Left ventricle myocardium superior (tissue), 1 donor: Measurements from ENCODE around the gene PAK5. TPM values are rescaled to one million over a fixed set of nuclear protein-coding genes. Genes with fewer than 3 reads are reported as not detected.

Experiments used
- ATAC-seq: fragments of 200-7000 bp; cut with Tn5 transposase; one replicate; pipeline ENCODE4 v1.9.1; 2020; ENCODE audit warnings: mild to moderate bottlenecking, moderate library complexity
- DNase-seq: peaks from one replicate; pipeline ENCODE4 v3.0.0-alpha.2; 2020
- intact Hi-C: fragments of 100-400 bp; cut with micrococcal nuclease; formaldehyde crosslinking; loops from one replicate; pipeline ENCODE4 v1.11.0; 2022
- long read RNA-seq: library from polyadenylated mRNA; unstranded; transcript quantifications from one replicate; pipeline ENCODE4 v2.0.0, GENCODE V29; 2021
- total RNA-seq: library from RNA; stranded (reverse); fragmentation: NEBNext Ultra II Directional; extraction: Animal tissue kit (Norgen Biotek cat#: 25700); gene quantifications from one replicate; pipeline ENCODE4 v1.2.1, GENCODE V29; 2021
- donor health status: DM: no; HTN: yes; CAD: no; lungs with severe emphysema.

PAK5 gene
- total RNA-seq, result not detected
- long read RNA-seq, result 0 reads

DNA sequence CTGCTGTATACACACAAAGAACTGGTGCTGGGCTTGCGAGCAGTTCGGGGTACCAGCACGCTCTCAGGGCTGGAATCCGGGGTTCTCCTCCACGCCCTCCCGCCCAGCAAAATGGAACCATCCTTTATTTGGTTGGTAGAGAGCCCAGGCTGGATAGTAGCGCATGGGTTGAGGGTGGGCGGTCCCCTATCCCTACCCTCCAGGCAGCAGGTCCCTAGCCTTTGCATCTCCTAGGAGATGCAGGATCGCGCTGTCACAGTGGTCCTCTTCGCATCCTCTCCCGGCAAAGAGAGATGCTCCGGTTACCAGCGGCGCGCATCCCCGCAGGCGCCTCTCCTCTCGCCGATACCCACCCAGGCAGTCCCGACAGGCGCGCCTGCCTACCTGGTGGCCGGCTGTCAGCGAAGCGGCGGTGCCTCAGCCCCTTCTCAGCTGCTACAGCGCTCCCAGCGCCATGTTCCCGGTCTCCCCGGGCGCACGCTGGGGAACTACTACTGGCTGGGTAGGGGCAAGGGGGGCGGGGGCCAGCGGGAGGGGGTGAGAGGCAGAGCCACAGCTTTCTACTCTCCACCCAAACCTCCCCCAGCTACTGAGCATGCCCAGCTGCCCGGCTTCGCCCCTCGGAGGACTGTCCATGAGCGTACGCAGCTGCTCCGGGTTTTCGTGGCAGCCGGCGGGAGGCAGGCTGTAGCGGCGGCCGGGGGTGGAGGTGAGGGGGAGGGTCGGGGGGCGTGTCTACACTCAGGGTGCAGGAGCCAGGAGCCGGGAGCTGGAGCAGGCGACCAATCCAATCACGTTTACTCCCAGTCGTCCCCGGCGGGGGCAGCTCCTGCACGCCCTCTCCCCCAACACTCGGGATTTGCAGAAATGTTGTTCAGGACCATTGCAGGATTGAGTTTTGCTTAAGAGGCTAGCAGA, at the start of gene PAK5:
PAK5 (minus strand) TSS at position 699 of the 918 bp plus-strand sequence. CDS start 194,748 bp downstream, outside the sequence.
- intact Hi-C loops, result no loop called here
- ATAC-seq (no peak), DNase-seq (peak; percentile 26)

DNA sequence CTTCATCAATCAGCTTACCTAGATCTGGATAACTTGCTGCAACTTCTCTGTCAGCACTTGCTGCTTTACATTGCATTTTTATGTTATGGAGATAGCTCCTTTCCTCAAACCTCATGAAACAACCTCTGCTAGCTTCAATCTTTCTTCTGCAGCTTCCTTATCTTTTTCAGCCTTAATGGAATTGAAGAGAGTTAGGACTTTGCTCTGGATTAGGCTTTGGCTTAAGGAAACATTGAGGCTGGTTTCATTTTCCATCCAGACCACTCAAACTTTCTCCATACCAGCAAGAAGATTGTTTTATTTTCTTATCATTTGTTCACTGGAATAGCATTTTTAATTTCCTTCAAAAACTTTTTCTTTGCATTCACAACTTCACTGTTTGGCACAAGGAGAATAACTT, 48.8 kb upstream of the PAK5 start:
- intact Hi-C loops, result no loop called here
- ATAC-seq, result no peak
- no peak for DNase-seq

DNA sequence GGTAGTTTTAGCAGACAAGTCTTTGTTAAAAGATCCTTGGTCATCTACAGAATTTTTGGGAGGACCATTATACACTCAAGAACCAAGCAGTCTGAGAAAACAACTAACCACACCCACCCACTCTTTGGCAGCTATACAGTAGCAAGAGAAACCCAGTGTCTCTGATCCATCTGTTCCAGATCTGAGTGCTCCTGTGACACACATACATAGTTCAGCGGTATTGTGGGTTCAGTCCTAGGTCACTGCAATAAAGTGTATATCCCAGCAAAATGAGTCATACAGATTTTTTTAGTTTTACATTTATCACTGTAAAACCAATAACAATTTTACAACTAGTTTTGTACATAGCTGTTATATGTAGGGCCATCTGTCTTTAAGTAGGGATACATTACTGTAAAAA, 47.4 kb upstream of the PAK5 start:
- DNase-seq (no peak), ATAC-seq (no peak)
- intact Hi-C loops, result no loop called here

DNA sequence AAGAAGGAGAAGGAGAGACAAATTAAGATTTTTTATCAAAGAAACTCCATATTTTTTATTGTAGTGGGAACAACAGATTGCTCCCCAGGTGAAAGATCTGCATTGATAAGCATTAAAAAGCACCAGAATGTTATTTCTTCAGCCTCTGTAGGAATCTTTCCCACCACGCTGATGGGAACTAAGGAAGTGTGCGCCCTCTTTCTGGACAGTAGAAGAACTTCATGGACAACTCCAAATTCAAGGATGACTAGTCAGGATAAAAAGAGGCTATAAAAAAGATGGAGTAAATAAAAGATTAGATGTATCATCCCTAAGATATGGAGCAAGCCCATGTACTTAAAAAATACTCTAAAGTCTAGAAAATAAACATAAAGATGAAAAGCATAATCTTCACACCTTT, 45.8 kb upstream of the PAK5 start:
- ATAC-seq (no peak), DNase-seq (no peak)
- intact Hi-C loops, result no loop called here

DNA sequence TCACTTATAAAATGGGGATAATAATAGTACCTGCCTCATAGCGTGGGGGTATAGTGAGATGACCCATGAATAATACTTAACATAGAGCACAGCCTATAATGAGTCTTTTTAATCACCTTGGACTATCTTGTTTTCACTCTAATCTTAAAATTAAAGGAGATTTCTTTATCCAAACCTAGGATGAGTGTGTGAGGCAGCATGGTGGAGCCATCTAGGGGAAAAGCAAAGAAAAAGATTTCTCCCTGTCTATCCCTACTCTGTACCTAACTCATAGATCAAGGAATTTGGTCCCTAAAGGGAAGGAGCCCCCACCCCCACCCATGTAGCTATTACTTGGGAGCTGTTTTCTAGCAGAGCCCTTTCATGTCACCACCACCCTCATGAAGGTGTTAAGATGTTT, 45.2 kb upstream of the PAK5 start:
- ATAC-seq (no peak), DNase-seq (no peak)
- intact Hi-C loops, result no loop called here

DNA sequence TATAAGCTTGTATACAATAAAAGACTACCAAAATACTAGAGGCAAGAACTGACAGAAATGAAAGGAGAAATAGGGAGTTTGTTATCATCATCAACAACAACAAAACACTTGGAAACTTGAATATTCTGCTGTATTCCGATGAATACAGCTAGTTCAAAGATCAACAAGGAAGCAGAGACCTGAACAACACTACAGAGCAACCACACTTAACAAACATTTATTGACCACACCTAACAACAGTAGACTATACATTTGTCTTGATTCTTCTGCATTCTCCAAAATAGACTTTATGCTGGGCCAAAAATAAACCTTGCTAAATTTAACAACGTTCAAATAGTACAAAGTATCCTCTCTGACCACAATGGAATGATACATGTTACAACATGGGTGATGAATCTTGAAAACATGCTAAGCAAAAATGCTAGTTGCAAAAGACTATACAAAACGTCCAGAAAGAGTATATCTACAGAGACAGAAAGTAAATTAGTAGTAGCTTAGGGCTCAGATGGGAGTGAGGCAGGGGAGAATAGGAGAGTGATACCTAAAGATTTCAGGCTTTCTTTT, 39.1 kb upstream of the PAK5 start:
- intact Hi-C loops, result no loop called here
- ATAC-seq (no peak), DNase-seq (no peak)

DNA sequence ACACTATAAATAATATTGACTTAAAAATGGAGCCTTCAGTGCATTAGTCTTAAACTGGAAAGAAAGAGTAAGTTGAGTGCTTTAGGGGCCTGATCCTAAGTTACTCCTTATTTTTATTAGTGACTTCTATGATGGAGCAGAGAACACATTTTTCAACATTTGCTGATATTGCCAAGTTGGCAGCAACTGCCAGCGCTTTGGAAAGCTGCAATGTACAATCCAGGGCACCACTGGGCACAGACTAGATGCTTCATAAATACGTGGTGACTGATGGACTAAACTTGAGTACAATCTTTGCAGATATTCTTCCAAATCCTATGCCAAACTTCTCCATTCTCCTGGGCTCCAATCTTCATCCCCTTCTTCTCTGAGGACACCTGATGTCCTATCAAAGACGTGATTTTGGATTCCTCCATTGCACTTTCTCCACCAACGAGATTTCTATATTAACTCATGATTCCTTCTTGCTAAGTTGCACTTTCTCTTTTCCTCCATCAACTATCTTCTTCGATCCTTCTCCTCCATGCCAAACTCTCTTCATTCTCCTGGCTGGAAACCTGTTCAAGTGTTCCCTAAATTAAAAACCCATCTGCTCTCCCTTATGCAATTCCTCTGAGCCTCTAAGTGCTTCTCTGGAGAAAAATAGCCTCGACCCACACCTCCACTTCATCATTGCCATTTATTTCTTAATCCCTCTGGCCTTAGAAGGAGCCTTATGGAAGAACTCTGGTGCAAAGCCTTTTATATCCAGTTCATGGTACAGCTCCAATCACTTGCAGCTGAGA, 28.5 kb upstream of the PAK5 start:
- intact Hi-C loops, result no loop called here

DNA sequence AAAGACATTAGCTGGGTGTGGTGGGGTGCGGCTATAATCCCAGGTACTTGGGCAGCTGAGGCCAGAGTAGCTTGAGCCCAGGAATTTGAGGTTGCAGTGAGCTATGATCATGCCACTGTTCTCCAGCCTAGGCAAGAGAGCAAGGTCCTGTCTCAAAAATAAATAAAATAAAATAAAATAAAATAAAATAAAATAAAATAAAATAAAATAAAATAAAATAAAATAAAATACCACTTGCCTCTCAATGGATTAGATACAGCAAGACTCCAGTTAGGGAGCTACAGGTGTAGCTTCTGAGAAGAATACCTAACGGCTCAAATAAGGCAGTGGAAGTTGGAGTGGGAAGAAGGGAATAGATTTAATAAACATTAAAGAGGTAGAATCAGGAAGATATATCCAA, 13.7 kb upstream of the PAK5 start:
- ATAC-seq, result no peak
- intact Hi-C loops, result no loop called here
- DNase-seq, result no peak

More for the DNA sequence above, 28.5 kb upstream of the PAK5 start:
- no peak for ATAC-seq
- no peak for DNase-seq

DNA sequence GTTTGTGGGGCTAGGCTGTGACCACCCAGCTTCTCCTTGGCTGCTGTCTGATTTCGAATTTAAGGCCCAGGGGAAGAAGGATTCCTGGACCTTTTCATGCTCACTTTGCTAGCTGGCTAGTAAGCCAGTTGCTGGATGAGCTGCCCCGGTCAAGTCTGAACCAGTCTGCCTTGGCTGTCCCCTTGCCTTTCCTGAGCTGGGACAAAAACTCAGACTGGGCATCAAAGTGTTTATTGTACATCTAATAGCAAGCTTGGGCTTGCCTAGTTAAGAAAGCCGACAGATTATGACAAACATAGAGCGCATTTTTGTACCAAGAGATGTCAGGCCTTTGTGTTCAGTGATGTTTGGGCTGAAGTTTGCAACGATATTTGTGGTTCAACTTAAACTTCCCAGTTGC, 750 bp upstream of the PAK5 start:
- ATAC-seq (no peak), DNase-seq (no peak)
- intact Hi-C loops, result no loop called here

DNA sequence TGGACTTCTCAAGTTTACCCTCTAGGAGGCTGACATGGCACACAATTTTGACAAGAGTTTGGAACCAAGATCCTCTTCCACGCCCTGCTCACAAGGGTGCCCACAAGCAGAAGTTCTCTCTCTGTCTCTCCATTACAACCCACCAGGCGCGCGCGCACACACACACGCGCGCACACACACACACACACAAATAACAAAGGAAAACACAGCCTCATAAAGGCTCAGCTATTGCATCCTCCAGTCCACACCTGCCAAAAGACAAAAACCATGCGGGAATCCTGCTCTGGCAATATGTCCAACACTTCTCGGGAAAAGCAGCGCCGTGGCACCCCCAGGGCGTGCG, 870 bp downstream of the PAK5 start:
- DNase-seq, result no peak
- intact Hi-C loops, result no loop called here
- ATAC-seq, result no peak

DNA sequence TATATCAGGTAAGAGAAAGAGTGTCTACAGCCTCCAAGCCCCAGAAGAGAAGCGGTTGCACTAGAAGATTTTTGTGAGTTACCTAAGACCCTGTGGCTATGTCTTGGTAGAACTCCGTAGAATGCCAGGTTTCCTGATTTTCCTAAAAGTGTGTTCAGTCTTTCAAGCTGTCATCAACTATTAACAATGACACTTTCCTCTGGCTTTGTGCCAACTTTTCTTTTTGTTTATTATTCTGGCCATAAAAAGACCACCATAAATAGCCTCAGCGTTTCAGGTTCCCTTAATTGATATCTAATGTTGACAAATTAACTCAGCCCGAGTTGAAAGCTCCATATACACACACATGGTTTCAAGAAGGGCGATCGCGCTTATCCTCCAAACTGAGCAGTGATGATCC, 1.2 kb downstream of the PAK5 start:
- ATAC-seq, result no peak
- intact Hi-C loops, result no loop called here
- no peak for DNase-seq

DNA sequence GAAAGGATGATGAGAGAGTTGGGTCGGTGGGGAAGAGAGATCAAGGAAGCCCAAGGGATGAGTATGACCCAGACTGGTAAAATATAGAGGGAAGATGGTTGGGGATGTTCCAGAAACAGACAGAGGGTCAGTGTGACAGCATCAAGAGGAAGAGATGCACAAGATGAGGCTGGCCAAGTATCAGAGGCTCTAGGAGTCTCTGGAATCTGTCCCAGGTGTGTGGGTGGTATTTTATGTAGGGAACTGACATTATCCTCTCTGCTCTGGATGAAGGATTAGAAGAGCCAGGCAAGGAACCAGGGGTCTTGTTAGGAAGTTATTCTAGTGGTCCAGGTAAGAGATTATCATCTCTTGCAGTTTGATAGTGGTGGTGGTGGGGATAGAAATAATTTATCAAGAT, 3.6 kb downstream of the PAK5 start:
- intact Hi-C loops, result no loop called here
- no peak for ATAC-seq
- no peak for DNase-seq

DNA sequence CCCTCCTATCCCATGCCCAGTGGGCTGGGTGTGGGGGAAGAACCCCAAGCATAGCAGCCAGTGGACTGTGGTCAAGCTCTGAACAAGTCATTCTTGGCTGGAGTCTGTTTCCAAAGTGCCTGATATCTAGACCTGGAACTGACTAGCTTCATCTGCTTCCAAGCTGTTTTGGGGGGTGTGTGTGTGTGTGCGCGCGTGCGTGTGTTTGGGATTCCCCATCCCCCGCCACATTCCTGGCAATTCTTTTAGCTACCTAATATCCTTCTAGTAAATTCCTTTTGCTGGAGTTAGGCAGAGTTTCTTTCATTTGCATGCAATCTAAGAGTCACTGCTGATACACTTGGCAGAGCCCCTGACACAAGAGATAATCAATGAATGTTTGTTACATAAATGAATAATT, 7.8 kb downstream of the PAK5 start:
- no peak for DNase-seq
- ATAC-seq, result no peak
- intact Hi-C loops, result no loop called here

DNA sequence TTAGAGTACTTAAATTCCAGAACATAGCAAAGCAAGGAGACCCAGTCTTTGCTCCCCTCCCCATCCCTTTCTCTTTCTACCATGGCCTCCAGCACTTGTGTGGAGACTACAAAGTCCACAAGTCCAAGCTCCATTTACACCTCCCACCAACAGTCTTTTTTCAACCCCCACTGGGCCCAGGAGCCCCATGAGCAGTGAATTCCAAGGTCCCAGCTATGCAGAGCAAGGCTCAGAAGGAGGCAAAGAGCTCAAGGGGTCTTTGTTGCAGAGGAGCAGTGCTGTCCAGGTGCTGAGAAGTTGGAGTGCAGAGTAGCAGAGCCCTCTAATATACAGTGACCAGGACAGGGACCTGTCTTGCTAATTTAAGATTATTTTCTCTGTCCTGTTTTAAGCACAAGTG, 9.0 kb downstream of the PAK5 start:
- no peak for ATAC-seq
- DNase-seq, result no peak
- intact Hi-C loops, result no loop called here

DNA sequence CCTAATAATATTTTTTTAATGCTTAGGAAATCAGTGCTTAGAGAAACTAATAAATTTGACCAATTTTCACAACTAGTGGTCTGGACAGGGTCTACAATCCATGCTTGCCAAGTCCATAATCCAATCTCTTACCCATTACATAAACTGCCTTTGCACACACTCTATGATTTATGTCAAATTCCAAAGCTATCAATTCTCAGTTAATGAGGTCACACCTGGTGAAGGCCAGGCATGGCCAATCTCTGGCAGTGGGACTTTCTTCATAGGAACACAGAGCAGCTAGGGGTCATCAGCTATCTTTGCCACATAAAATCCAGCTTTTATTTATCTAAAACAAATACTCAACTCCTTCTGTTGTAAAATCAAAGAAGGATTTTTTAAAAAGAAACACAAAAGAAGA, 21.2 kb downstream of the PAK5 start:
- intact Hi-C loops, result no loop called here
- no peak for DNase-seq
- no peak for ATAC-seq

DNA sequence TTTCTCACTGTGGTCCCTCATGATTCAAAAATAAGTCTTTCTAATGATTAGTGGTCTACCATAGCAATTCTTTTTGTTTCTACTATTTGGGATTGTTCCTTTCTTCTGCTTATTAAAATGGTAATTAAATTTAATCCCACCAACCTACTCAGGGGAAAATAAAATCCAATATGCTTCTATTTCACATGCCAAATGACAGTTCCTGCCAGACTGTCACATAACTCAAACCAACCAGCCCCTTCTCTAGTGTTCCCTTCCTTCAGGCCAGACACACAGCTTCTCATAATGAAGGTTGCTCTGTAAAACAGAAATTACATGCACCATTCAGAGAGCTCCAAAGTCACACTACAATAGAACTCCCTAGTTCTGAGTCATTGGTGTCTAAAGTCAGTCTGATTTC, 23.2 kb downstream of the PAK5 start:
- DNase-seq (no peak), ATAC-seq (no peak)
- intact Hi-C loops, result no loop called here

DNA sequence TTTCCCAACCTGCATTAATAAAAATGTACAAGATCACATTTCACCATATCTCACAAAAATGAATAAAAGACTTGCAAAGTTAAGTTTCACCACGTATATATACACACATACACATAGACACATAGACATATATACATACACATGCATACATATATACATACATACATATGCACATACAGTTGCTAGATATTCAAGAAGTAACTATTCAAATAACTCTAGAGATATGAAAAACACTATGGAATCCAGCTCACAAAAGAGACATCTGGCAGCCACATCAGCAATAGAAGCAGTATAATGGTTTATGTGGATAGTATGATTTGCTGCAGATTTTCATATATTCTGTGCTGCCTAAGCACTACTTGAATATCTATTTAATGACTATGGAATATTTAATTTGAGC, 28.1 kb downstream of the PAK5 start:
- DNase-seq (no peak), ATAC-seq (no peak)
- intact Hi-C loops, result no loop called here

DNA sequence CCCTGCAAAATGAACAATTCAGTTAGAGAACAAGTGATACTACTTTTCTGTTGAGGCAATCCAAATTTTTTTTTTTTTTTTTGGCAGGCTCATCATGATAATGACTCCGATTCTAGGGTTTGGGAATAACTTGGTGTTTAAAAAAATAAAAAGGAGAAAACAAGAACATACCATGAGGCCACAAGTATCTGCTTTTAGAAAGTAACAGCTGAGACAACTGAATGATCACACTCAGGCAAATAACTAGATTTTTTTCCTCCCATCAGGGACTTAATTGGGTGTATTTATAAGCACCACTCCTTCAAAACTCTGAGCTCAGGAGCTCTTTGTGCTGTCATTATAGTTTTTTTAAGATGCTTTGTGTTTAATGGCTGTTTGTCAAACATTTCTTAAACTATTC, 29.6 kb downstream of the PAK5 start:
- DNase-seq, result no peak
- intact Hi-C loops, result no loop called here
- ATAC-seq, result no peak

DNA sequence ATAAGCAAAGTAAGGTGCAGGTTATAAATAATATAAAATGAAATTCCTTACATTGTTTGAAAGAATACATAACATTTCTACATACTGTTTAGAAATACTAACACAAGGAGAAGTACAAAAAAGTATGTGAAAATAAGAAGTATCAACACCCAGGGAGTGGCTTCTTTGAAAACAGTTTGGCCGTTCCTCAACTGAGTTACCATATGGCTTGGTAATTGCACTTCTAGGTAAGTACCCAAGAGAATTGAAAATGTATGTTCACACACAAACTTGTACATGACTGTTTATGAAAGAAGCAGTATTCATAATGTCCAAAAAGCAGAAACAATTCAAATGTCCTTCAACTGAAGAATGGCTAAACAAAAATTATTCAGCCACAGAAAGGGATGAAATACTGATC, 30.7 kb downstream of the PAK5 start:
- DNase-seq (no peak), ATAC-seq (no peak)
- intact Hi-C loops, result no loop called here

DNA sequence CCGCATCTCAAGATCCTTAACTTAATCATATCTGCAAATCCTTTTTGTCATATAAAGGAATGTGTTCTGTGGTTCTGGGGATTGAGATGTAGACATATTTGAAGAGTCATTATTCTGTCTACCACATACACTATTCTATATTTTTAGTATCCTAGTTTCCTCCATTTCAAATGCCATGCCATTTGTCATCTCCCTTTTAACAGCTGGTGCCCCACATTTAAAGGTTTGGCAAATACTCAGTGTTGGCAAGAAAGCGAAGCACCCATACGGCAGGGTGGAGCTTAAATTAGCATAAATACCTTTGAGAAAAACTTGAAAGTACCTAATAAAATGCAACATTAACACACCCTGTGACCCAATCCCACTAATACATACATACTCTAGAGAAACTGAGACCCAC, 31.7 kb downstream of the PAK5 start:
- no peak for DNase-seq
- intact Hi-C loops, result no loop called here
- no peak for ATAC-seq
